ENCODE data around the gene MGAT5B. TPM values are rescaled to one million over a fixed set of nuclear protein-coding genes. Genes with fewer than 3 reads are reported as not detected.

The MGAT5B gene
- total and polyA plus RNA-seq, 4 donors: 0.02 to 0.25 TPM; not detected in 2

DNA sequence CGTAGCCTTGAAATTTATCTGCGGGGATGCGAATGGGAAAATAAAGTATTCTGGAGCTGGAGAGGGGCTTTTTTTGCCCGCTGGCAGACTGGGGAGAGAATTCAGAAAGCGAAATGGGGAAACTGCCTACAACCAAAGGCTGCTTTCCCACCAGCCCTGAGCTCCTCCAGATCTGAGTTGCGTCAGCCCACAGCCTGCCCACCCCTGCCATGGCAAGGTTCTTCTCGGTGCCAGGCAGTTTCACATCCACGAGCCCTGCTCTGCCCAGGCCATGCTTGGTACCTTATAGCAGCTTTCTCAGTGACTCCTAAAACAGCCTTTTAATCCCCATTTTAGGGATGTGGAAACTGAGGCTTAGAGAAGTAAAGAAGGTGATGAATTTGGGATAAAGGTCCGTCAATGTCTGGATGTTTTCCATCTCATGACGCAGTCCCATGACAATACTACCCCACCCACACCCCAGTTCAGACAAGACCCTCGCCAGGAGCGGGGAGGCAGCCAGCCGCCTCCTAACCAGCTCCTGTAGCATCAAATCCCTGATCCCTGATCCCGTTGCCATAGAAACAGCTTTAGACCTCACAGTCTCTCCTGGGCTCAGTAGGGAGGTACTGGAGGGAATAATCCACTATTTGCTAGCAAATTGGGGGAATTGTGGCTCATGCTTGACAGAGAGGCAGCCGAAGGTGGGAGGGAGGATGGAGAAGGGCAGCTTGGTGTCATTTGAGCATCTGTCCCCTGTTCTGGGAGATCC, 113.5 kb downstream of the MGAT5B start:
- Histone ChIP-seq H3K9ac (ENCODE audit: low read depth in 1 of 2, low read length in 2 of 2) (no peak overlapping the region), H3K27me3 (ENCODE audit: control insufficient read depth in 4 of 4, insufficient read depth in 4 of 4, low read length in 3 of 4) (peaks cover 0 to 9% (median 0%) of the 10 kb centered on the region in 4 donors), H3K4me1 (ENCODE audit: control insufficient read depth in 4 of 4, insufficient read depth in 4 of 4, low read length in 3 of 4) (peaks cover 0 to 3% (median 0%) of the 10 kb centered on the region in 4 donors), H3K27ac (ENCODE audit: low read depth in 1 of 2, low read length in 2 of 2) (no peak overlapping the region), H3K9me3 (ENCODE audit: control insufficient read depth in 4 of 4, low read length in 3 of 4) (no peaks in the 10 kb centered on the region), H3K36me3 (ENCODE audit: control insufficient read depth in 4 of 4, insufficient read depth in 3 of 4, low read depth in 1 of 4, low read length in 3 of 4) (peaks cover 0 to 1% (median 0%) of the 10 kb centered on the region in 4 donors), H3K4me3 (ENCODE audit: low read depth in 1 of 3, low read length in 3 of 3) (no peak overlapping the region)
- 80% methylated on average over 15 of the region's 15 CpGs for WGBS
- DNase-seq (ENCODE audit: low spot score): no peak
- TF ChIP-seq, protein P1, sequence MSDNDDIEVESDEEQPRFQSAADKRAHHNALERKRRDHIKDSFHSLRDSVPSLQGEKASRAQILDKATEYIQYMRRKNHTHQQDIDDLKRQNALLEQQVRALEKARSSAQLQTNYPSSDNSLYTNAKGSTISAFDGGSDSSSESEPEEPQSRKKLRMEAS (IDR thresholded peaks at IDR 0.05): no peak
- no peak for TF ChIP-seq GABPA (IDR thresholded peaks at IDR 0.05 in 1 of 2, conservative IDR thresholded peaks at IDR 0.05 in 1 of 2)
- no peak for TF ChIP-seq FOXA1 (IDR thresholded peaks at IDR 0.05)
- TF ChIP-seq, protein P2, sequence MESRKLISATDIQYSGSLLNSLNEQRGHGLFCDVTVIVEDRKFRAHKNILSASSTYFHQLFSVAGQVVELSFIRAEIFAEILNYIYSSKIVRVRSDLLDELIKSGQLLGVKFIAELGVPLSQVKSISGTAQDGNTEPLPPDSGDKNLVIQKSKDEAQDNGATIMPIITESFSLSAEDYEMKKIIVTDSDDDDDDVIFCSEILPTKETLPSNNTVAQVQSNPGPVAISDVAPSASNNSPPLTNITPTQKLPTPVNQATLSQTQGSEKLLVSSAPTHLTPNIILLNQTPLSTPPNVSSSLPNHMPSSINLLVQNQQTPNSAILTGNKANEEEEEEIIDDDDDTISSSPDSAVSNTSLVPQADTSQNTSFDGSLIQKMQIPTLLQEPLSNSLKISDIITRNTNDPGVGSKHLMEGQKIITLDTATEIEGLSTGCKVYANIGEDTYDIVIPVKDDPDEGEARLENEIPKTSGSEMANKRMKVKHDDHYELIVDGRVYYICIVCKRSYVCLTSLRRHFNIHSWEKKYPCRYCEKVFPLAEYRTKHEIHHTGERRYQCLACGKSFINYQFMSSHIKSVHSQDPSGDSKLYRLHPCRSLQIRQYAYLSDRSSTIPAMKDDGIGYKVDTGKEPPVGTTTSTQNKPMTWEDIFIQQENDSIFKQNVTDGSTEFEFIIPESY (IDR thresholded peaks at IDR 0.05): no peak
- TF ChIP-seq SP1 (IDR thresholded peaks at IDR 0.05): no peak
- TF ChIP-seq TAF1 (conservative IDR thresholded peaks at IDR 0.05): no peak
- no peak for TF ChIP-seq RAD21 (IDR thresholded peaks at IDR 0.05)
- no peak for TF ChIP-seq RXRA (IDR thresholded peaks at IDR 0.05)
- TF ChIP-seq, protein P3, sequence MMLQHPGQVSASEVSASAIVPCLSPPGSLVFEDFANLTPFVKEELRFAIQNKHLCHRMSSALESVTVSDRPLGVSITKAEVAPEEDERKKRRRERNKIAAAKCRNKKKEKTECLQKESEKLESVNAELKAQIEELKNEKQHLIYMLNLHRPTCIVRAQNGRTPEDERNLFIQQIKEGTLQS (IDR thresholded peaks at IDR 0.05): no peak
- no peak for TF ChIP-seq NR2F2 (IDR thresholded peaks at IDR 0.05)
- no peak for TF ChIP-seq JUND (IDR thresholded peaks at IDR 0.05)
- TF ChIP-seq HNF4G (IDR thresholded peaks at IDR 0.05): no peak
- no peak for TF ChIP-seq YY1 (IDR thresholded peaks at IDR 0.05)
- TF ChIP-seq HNF4A (conservative IDR thresholded peaks at IDR 0.05): no peak
- no peak for TF ChIP-seq FOXA2 (IDR thresholded peaks at IDR 0.05)
- no peak for TF ChIP-seq EGR1 (IDR thresholded peaks at IDR 0.05; ENCODE audit: low read depth in 2 of 2)
- TF ChIP-seq, protein P4, sequence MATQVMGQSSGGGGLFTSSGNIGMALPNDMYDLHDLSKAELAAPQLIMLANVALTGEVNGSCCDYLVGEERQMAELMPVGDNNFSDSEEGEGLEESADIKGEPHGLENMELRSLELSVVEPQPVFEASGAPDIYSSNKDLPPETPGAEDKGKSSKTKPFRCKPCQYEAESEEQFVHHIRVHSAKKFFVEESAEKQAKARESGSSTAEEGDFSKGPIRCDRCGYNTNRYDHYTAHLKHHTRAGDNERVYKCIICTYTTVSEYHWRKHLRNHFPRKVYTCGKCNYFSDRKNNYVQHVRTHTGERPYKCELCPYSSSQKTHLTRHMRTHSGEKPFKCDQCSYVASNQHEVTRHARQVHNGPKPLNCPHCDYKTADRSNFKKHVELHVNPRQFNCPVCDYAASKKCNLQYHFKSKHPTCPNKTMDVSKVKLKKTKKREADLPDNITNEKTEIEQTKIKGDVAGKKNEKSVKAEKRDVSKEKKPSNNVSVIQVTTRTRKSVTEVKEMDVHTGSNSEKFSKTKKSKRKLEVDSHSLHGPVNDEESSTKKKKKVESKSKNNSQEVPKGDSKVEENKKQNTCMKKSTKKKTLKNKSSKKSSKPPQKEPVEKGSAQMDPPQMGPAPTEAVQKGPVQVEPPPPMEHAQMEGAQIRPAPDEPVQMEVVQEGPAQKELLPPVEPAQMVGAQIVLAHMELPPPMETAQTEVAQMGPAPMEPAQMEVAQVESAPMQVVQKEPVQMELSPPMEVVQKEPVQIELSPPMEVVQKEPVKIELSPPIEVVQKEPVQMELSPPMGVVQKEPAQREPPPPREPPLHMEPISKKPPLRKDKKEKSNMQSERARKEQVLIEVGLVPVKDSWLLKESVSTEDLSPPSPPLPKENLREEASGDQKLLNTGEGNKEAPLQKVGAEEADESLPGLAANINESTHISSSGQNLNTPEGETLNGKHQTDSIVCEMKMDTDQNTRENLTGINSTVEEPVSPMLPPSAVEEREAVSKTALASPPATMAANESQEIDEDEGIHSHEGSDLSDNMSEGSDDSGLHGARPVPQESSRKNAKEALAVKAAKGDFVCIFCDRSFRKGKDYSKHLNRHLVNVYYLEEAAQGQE (IDR thresholded peaks at IDR 0.05): no peak
- TF ChIP-seq, protein P5, sequence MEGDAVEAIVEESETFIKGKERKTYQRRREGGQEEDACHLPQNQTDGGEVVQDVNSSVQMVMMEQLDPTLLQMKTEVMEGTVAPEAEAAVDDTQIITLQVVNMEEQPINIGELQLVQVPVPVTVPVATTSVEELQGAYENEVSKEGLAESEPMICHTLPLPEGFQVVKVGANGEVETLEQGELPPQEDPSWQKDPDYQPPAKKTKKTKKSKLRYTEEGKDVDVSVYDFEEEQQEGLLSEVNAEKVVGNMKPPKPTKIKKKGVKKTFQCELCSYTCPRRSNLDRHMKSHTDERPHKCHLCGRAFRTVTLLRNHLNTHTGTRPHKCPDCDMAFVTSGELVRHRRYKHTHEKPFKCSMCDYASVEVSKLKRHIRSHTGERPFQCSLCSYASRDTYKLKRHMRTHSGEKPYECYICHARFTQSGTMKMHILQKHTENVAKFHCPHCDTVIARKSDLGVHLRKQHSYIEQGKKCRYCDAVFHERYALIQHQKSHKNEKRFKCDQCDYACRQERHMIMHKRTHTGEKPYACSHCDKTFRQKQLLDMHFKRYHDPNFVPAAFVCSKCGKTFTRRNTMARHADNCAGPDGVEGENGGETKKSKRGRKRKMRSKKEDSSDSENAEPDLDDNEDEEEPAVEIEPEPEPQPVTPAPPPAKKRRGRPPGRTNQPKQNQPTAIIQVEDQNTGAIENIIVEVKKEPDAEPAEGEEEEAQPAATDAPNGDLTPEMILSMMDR (IDR thresholded peaks at IDR 0.05; ENCODE audit: low read depth, low read length, missing input control): no peak
